HG02798 (cell line): ENCODE measurements around the gene SALL2.

ENCODE experiments used
- ATAC-seq: cut with Tn5 transposase; IDR thresholded peaks from one replicate; pipeline ENCODE4 v1.9.1; 2021; ENCODE audit warnings: mild to moderate bottlenecking; ENCODE audit not compliant: unreplicated experiment, poor library complexity

SALL2 gene

GRCh38 chr14:21528381-21529348 lies 2.5 kb upstream of the SALL2 start:
- ATAC-seq = no peak

- no peak for ATAC-seq
Measured at GRCh38 chr14:21527318-21527679, 1.2 kb upstream of the SALL2 start.

- peak; percentile 35 for ATAC-seq
Measured at GRCh38 chr14:21526672-21527317, 649 bp upstream of the SALL2 start.

- ATAC-seq = no peak
Measured at GRCh38 chr14:21525571-21525961, 580 bp downstream of the SALL2 start.

- ATAC-seq = no peak
Measured at GRCh38 chr14:21524575-21525490, 1.3 kb downstream of the SALL2 start.

- no peak for ATAC-seq
Measured at GRCh38 chr14:21523203-21523602, 2.9 kb downstream of the SALL2 start.

- no peak for ATAC-seq
Measured at GRCh38 chr14:21521501-21521900, 4.6 kb downstream of the SALL2 start.

- ATAC-seq = no peak
Measured at GRCh38 chr14:21520767-21521166, 5.4 kb downstream of the SALL2 start.

GRCh38 chr14:21518725-21519124 lies 7.4 kb downstream of the SALL2 start:
- ATAC-seq = no peak

- no peak for ATAC-seq
Measured at GRCh38 chr14:21514341-21514740, 11.8 kb downstream of the SALL2 start.

GRCh38 chr14:21510735-21511657 lies 15.2 kb downstream of the SALL2 start, which contains the start of gene METTL3:
Gene METTL3, minus strand, starts transcription at chr14:21511340. Its CDS starts 117 bp downstream, at chr14:21511223.
- peak; percentile 99 for ATAC-seq

GRCh38 chr14:21509432-21510143 lies 16.6 kb downstream of the SALL2 start:
- no peak for ATAC-seq

GRCh38 chr14:21506557-21506956 lies 19.6 kb downstream of the SALL2 start:
- no peak for ATAC-seq

- ATAC-seq = peak; percentile 90
Measured at GRCh38 chr14:21505012-21505553, 21.1 kb downstream of the SALL2 start.

- no peak for ATAC-seq
Measured at GRCh38 chr14:21503376-21503775, 22.8 kb downstream of the SALL2 start.

- no peak for ATAC-seq
Measured at GRCh38 chr14:21501568-21501967, 24.6 kb downstream of the SALL2 start.

GRCh38 chr14:21498540-21499526 lies 27.3 kb downstream of the SALL2 start:
- ATAC-seq = peak; percentile 53
